ENCODE measurements around the gene MARS2.

The MARS2 gene

DNA sequence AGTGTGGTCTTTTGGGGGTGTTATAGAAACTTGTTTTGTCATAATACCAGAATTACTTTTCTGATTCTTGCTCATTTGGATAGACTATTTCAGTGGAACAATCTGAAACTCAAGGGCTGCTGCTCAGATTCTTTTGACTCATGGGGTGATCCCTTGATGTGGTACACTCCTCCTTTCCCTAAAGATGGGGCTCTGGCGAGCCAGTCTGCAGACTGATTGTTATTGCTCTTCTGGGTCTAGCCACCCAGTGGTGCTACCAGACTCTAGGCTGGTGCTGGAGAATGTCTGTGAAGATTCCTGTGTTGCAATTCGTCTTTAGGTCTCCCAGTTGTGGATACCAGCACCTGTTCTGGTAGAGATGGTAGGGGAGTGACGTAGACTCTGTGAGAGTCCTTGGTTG lies 4.2 kb upstream of the MARS2 start:
- H3K4me1 ChIP-seq (ENCODE audit: control insufficient read depth in 1 of 2, insufficient read depth in 1 of 2, low read depth in 1 of 2, low read length in 1 of 2): peaks cover 12% of the 10 kb centered on the region in 2 experiments
- no peaks in the 10 kb centered on the region for H3K27me3 ChIP-seq
- no peaks in the 10 kb centered on the region for H3K36me3 ChIP-seq
- H3K4me3 ChIP-seq (ENCODE audit: low read depth in 1 of 2, low read length in 1 of 2): no peak overlapping the region
- TF ChIP-seq, protein P1, sequence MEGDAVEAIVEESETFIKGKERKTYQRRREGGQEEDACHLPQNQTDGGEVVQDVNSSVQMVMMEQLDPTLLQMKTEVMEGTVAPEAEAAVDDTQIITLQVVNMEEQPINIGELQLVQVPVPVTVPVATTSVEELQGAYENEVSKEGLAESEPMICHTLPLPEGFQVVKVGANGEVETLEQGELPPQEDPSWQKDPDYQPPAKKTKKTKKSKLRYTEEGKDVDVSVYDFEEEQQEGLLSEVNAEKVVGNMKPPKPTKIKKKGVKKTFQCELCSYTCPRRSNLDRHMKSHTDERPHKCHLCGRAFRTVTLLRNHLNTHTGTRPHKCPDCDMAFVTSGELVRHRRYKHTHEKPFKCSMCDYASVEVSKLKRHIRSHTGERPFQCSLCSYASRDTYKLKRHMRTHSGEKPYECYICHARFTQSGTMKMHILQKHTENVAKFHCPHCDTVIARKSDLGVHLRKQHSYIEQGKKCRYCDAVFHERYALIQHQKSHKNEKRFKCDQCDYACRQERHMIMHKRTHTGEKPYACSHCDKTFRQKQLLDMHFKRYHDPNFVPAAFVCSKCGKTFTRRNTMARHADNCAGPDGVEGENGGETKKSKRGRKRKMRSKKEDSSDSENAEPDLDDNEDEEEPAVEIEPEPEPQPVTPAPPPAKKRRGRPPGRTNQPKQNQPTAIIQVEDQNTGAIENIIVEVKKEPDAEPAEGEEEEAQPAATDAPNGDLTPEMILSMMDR (IDR thresholded peaks at IDR 0.05): no peak
- no peaks in the 10 kb centered on the region for H3K9me3 ChIP-seq
- H3K27ac ChIP-seq: no peak overlapping the region

DNA sequence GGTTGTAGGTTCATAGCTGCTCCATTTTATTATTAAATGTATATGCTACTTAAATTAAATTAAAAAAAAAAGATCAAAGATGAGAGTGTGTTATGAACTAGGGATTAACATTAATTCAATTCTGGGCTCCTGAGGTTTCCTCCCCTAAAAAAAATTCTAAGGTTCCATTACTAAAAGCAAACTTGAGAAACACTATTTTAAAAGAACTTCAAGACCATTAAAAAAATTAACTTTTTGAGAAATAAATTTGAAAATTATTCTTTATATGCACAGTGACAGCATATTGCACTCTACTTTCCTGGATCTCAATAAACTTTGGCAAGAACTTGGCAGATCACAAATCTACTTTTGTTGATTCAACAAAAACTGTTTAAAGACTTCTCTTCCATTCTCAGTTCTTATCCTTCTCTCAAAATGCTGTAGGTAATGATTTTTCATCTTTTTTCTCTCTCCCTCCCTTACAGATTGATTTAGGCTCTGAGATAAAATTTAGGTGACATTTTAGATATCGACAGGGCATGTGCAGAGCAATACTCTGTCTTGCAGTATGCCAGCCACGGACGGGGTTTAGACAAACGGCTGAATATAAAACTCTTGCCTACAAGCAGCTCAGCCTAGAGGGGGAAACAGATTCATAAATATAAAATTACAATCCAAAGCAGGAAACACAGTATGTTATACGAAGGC lies 592 bp upstream of the MARS2 start:
- no peaks in the 10 kb centered on the region for H3K9me3 ChIP-seq
- TF ChIP-seq, protein P1 (IDR thresholded peaks at IDR 0.05): no peak

DNA sequence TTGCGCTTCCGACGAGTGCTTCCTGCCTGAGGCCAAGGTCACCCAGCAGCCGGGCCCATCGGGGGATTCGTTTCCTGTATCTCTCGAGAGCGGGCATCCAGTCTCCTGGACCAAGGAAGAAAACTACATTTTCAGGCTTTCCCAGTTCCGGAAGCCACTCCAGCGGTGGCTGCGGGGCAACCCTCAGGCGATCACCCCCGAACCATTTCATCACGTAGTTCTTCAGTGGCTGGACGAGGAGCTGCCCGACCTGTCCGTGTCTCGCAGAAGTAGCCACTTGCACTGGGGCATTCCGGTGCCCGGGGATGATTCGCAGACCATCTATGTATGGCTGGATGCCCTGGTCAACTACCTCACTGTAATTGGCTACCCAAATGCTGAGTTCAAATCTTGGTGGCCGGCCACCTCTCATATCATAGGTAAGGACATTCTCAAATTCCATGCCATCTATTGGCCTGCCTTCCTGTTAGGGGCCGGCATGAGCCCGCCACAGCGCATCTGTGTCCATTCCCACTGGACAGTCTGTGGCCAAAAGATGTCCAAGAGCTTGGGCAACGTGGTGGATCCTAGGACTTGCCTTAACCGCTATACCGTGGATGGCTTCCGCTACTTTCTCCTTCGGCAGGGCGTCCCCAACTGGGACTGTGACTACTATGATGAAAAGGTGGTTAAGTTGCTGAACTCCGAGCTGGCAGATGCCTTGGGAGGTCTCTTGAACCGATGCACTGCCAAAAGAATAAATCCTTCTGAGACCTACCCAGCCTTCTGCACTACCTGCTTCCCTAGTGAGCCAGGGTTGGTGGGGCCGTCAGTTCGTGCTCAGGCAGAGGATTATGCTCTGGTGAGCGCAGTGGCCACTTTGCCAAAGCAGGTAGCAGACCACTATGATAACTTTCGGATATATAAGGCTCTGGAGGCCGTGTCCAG lies 1.0 kb downstream of the MARS2 start:
- TF ChIP-seq, protein P1 (IDR thresholded peaks at IDR 0.05): no peak
- H3K4me1 ChIP-seq (ENCODE audit: control insufficient read depth in 1 of 2, insufficient read depth in 1 of 2, low read depth in 1 of 2, low read length in 1 of 2): peaks cover 24 to 30% of the 10 kb centered on the region in 2 experiments
- H3K36me3 ChIP-seq: no peaks in the 10 kb centered on the region
- H3K4me3 ChIP-seq (ENCODE audit: low read depth in 1 of 2, low read length in 1 of 2): peak overlapping the region; percentile 81 to 82
- H3K9me3 ChIP-seq: no peaks in the 10 kb centered on the region
- no peaks in the 10 kb centered on the region for H3K27me3 ChIP-seq
- no peak overlapping the region for H3K27ac ChIP-seq

More for the DNA sequence above, 592 bp upstream of the MARS2 start:
- Histone ChIP-seq H3K4me3 (ENCODE audit: low read depth in 1 of 2, low read length in 1 of 2) (peak overlapping the region; percentile 81 to 82), H3K36me3 (no peaks in the 10 kb centered on the region), H3K27ac (peak overlapping the region; percentile 79), H3K27me3 (no peaks in the 10 kb centered on the region), H3K4me1 (ENCODE audit: control insufficient read depth in 1 of 2, insufficient read depth in 1 of 2, low read depth in 1 of 2, low read length in 1 of 2) (peaks cover 17 to 26% of the 10 kb centered on the region in 2 experiments)

DNA sequence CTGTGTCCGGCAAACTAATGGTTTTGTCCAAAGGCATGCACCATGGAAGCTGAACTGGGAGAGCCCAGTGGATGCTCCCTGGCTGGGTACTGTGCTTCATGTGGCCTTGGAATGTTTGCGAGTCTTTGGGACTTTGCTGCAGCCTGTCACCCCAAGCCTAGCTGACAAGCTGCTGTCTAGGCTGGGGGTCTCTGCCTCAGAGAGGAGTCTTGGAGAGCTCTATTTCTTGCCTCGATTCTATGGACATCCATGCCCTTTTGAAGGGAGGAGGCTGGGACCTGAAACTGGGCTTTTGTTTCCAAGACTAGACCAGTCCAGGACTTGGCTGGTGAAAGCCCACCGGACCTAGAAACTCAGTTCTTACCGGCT lies 1.7 kb downstream of the MARS2 start:
- no peaks in the 10 kb centered on the region for H3K9me3 ChIP-seq
- H3K27me3 ChIP-seq: no peaks in the 10 kb centered on the region
- TF ChIP-seq, protein P1 (IDR thresholded peaks at IDR 0.05): no peak
- H3K36me3 ChIP-seq: no peaks in the 10 kb centered on the region
- no peak overlapping the region for H3K27ac ChIP-seq
- no peak overlapping the region for H3K4me3 ChIP-seq (ENCODE audit: low read depth in 1 of 2, low read length in 1 of 2)
- peaks cover 31 to 35% of the 10 kb centered on the region in 2 experiments for H3K4me1 ChIP-seq (ENCODE audit: control insufficient read depth in 1 of 2, insufficient read depth in 1 of 2, low read depth in 1 of 2, low read length in 1 of 2)

DNA sequence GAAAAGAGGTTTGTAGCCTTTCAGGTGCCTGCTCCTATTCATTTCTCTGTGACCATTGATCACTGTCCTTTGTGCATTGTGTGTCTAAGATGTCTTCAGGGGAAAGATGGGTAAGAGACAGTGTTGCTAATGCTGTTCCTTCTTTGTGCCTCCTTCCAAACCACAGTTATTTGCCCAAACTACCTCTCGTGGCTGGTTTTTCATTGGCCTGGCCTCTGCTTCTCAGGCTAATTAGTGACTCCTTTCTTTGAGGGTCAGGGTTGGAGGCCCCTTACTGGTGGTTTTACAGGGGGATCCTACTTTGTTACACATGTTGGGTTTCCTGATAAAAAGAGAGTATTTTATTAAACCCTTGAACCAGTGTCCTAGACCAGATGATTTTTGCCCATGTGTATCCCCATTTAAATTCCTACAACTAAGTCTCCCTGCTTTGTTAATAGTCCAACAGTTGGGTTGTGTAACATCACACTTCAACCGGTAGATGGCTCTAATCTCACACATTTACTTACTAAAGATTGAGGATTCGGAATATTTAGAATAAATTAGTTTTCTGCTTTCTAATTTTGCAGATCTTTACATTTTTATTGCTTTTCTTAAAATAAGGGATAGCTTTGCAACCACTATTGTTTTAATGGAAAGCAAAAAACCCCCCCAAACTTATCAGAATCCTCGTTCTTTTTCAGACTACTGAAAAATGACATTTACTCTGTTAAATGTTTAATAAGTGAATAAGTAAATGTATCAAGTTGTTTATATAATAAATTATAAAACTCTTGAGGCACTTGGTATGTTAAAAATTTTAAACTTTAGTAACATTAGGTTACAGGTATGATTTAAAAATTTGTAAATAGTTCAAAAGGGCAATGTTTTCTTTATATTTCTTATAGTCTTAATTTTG lies 2.4 kb downstream of the MARS2 start:
- TF ChIP-seq, protein P1 (IDR thresholded peaks at IDR 0.05): peak; percentile 72
- H3K27me3 ChIP-seq: no peaks in the 10 kb centered on the region
- no peak overlapping the region for H3K27ac ChIP-seq
- H3K9me3 ChIP-seq: no peaks in the 10 kb centered on the region
- H3K4me1 ChIP-seq (ENCODE audit: control insufficient read depth in 1 of 2, insufficient read depth in 1 of 2, low read depth in 1 of 2, low read length in 1 of 2): peaks cover 34 to 35% of the 10 kb centered on the region in 2 experiments
- H3K36me3 ChIP-seq: no peaks in the 10 kb centered on the region
- H3K4me3 ChIP-seq (ENCODE audit: low read depth in 1 of 2, low read length in 1 of 2): no peak overlapping the region

Measured in neutrophil (primary cell).